ENCODE results near the gene LRRTM2. TPM values are rescaled to one million over a fixed set of nuclear protein-coding genes. Genes with fewer than 3 reads are reported as not detected.

Gene LRRTM2
- total RNA-seq, 1 donor from 2014 or later = 0.54 TPM

- DNase-seq (ENCODE audit: low read depth) (no peak), FAIRE-seq (no peak)
- Histone ChIP-seq H3K4me3 (ENCODE audit: insufficient read depth, low read depth, low read length) (no peak overlapping the region), H3K9ac (ENCODE audit: low read length) (no peak overlapping the region), H3K36me3 (ENCODE audit: insufficient read depth, low read length) (peaks cover 14% of the 10 kb centered on the region), H3K79me2 (ENCODE audit: insufficient read depth, low read length) (peaks cover 46% of the 10 kb centered on the region), H3K4me2 (ENCODE audit: low read length) (no peak overlapping the region), H2AFZ (ENCODE audit: low read depth, low read length) (no peak overlapping the region), H3K27ac (ENCODE audit: low read depth, low read length) (no peak overlapping the region), H3K4me1 (ENCODE audit: insufficient read depth, low read length) (peaks cover 6% of the 10 kb centered on the region), H3K27me3 (ENCODE audit: insufficient read depth, low read length) (no peaks in the 10 kb centered on the region), H3K9me3 (ENCODE audit: insufficient read depth, low read depth, low read length) (no peaks in the 10 kb centered on the region), H4K20me1 (ENCODE audit: insufficient read depth, low read length) (peaks cover 46% of the 10 kb centered on the region)
- Mint-ChIP-seq H3K27me3 (ENCODE audit: low read depth, unreplicated experiment) (no peaks in the 10 kb centered on the region), H3K9me3 (ENCODE audit: unreplicated experiment) (no peaks in the 10 kb centered on the region), H3K4me1 (ENCODE audit: low read depth, unreplicated experiment) (peaks cover 10% of the 10 kb centered on the region), H3K27ac (ENCODE audit: unreplicated experiment) (no peak overlapping the region), H3K36me3 (ENCODE audit: low read depth, unreplicated experiment) (peaks cover 18% of the 10 kb centered on the region), H3K4me3 (ENCODE audit: unreplicated experiment) (no peak overlapping the region)
- TF ChIP-seq CTCF (IDR thresholded peaks at IDR 0.05; ENCODE audit: insufficient read depth, low read depth, low read length) = no peak
- no peak for TF ChIP-seq EZH2 (IDR thresholded peaks at IDR 0.05; ENCODE audit: insufficient read depth, low read length)
Measured at GRCh38 chr5:138920181-138920580, 45.0 kb upstream of the LRRTM2 start.

GRCh38 chr5:138918686-138919085 is 43.6 kb upstream of the LRRTM2 start:
- TF ChIP-seq EZH2 (IDR thresholded peaks at IDR 0.05; ENCODE audit: insufficient read depth, low read length) = no peak
- TF ChIP-seq CTCF (IDR thresholded peaks at IDR 0.05; ENCODE audit: insufficient read depth, low read depth, low read length) = no peak
- H3K9me3 ChIP-seq (ENCODE audit: insufficient read depth, low read depth, low read length) = no peaks in the 10 kb centered on the region
- Mint-ChIP-seq H3K4me1 (ENCODE audit: low read depth, unreplicated experiment) (peaks cover 10% of the 10 kb centered on the region), H3K4me3 (ENCODE audit: unreplicated experiment) (no peak overlapping the region), H3K9me3 (ENCODE audit: unreplicated experiment) (no peaks in the 10 kb centered on the region), H3K36me3 (ENCODE audit: low read depth, unreplicated experiment) (peaks cover 18% of the 10 kb centered on the region), H3K27me3 (ENCODE audit: low read depth, unreplicated experiment) (no peaks in the 10 kb centered on the region), H3K27ac (ENCODE audit: unreplicated experiment) (no peak overlapping the region)
- H3K9ac ChIP-seq (ENCODE audit: low read length) = no peak overlapping the region
- DNase-seq (ENCODE audit: low read depth) (no peak), FAIRE-seq (no peak)
- H3K36me3 ChIP-seq (ENCODE audit: insufficient read depth, low read length) = peaks cover 7% of the 10 kb centered on the region
- no peak overlapping the region for H3K27ac ChIP-seq (ENCODE audit: low read depth, low read length)
- peaks cover 37% of the 10 kb centered on the region for H4K20me1 ChIP-seq (ENCODE audit: insufficient read depth, low read length)
- H3K4me3 ChIP-seq (ENCODE audit: insufficient read depth, low read depth, low read length) = no peak overlapping the region
- H3K4me2 ChIP-seq (ENCODE audit: low read length) = no peak overlapping the region
- peaks cover 6% of the 10 kb centered on the region for H3K4me1 ChIP-seq (ENCODE audit: insufficient read depth, low read length)
- H2AFZ ChIP-seq (ENCODE audit: low read depth, low read length) = no peak overlapping the region
- no peaks in the 10 kb centered on the region for H3K27me3 ChIP-seq (ENCODE audit: insufficient read depth, low read length)
- peaks cover 47% of the 10 kb centered on the region for H3K79me2 ChIP-seq (ENCODE audit: insufficient read depth, low read length)

- H3K9ac ChIP-seq (ENCODE audit: low read length) = no peak overlapping the region
- FAIRE-seq (no peak), DNase-seq (ENCODE audit: low read depth) (no peak)
- H3K4me3 ChIP-seq (ENCODE audit: insufficient read depth, low read depth, low read length) = no peak overlapping the region
- H3K36me3 Mint-ChIP-seq (ENCODE audit: low read depth, unreplicated experiment) = peaks cover 11% of the 10 kb centered on the region
- H3K4me1 ChIP-seq (ENCODE audit: insufficient read depth, low read length) = peaks cover 5% of the 10 kb centered on the region
- H3K27me3 Mint-ChIP-seq (ENCODE audit: low read depth, unreplicated experiment) = no peaks in the 10 kb centered on the region
- H3K4me1 Mint-ChIP-seq (ENCODE audit: low read depth, unreplicated experiment) = peaks cover 20% of the 10 kb centered on the region
- H3K9me3 Mint-ChIP-seq (ENCODE audit: unreplicated experiment) = no peaks in the 10 kb centered on the region
- H3K79me2 ChIP-seq (ENCODE audit: insufficient read depth, low read length) = peaks cover 14% of the 10 kb centered on the region
- TF ChIP-seq CTCF (IDR thresholded peaks at IDR 0.05; ENCODE audit: insufficient read depth, low read depth, low read length) (no peak), EZH2 (IDR thresholded peaks at IDR 0.05; ENCODE audit: insufficient read depth, low read length) (no peak)
- H3K9me3 ChIP-seq (ENCODE audit: insufficient read depth, low read depth, low read length) = no peaks in the 10 kb centered on the region
- peaks cover 11% of the 10 kb centered on the region for H3K36me3 ChIP-seq (ENCODE audit: insufficient read depth, low read length)
- no peak overlapping the region for H3K4me3 Mint-ChIP-seq (ENCODE audit: unreplicated experiment)
- no peak overlapping the region for H3K27ac ChIP-seq (ENCODE audit: low read depth, low read length)
- no peaks in the 10 kb centered on the region for H3K27me3 ChIP-seq (ENCODE audit: insufficient read depth, low read length)
- H4K20me1 ChIP-seq (ENCODE audit: insufficient read depth, low read length) = peaks cover 45% of the 10 kb centered on the region
- no peak overlapping the region for H2AFZ ChIP-seq (ENCODE audit: low read depth, low read length)
- no peak overlapping the region for H3K4me2 ChIP-seq (ENCODE audit: low read length)
- H3K27ac Mint-ChIP-seq (ENCODE audit: unreplicated experiment) = no peak overlapping the region
Measured at GRCh38 chr5:138914338-138914737, 39.2 kb upstream of the LRRTM2 start.
